ENCODE measurements around the gene NOMO2.
"Not testable (repeated sequence)": the region's sequence is repeated elsewhere in the genome, so short reads cannot be mapped to it uniquely, and the experiment has no call there.

Gene NOMO2

GRCh38 chr16:18573887-18574286 lies 12.0 kb upstream of the NOMO2 start:
- DNase-seq, result not testable (repeated sequence)

DNA sequence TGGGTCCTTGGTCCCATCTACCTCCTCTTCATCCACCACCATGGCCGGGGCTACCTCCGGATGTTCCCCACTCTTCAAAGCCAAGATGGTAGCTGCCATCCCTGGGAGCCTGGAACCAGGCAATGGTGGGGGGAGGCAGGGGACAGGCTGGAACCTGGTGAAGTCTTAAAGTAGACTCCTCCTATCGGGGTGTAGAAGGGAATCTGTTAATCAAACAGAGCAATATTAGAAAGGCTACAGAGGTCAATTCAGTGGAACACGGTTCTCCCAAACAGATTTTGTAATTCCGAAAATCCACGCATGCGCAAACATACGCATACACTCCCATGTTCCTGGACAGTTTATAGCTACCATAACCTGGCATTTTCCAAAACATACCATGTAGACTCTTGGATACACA lies 11.1 kb upstream of the NOMO2 start:
- not testable (repeated sequence) for DNase-seq

GRCh38 chr16:18571307-18571850 lies 9.5 kb upstream of the NOMO2 start:
- DNase-seq, result not testable (repeated sequence)

GRCh38 chr16:18570529-18571306 lies 8.8 kb upstream of the NOMO2 start:
- not testable (repeated sequence) for DNase-seq

DNA sequence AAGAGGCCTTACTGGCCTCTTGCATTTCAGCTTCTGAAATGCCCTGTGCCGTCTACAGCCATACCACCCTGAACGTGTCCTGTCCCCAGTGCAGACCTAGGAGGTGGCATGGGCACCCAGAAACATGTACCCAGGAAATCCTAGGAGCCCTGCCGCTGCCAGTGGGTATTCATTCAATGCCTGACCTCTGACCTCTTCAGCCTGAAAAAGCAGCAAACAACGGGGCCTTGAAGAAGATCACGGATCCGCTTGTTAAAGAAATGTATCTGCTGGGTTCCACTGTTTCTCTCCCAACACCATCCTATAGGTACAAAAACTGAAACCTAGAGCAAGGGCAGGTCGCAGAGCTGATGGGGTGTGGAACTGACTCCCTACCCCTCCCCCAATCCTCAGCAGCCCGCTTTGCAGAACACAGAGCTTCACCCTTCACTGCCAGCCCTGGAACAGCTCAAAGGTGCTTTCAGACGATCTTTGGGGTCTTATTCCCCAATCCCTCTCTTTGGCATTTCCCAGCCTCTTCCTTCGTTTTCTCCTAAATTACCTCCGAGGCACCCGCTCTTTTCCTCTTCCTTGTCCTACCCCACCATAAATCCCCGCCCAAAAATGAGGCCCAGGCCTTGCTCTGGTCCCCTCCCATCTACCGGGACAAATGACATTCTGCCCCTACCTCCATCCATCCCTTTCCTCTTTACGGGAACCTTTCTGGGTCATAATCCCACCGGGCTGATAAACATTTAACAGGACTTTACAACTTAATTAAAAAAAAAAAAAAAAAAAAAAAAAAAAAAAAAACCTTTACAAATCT lies 1.3 kb downstream of the NOMO2 start:
- not testable (repeated sequence) for DNase-seq

DNA sequence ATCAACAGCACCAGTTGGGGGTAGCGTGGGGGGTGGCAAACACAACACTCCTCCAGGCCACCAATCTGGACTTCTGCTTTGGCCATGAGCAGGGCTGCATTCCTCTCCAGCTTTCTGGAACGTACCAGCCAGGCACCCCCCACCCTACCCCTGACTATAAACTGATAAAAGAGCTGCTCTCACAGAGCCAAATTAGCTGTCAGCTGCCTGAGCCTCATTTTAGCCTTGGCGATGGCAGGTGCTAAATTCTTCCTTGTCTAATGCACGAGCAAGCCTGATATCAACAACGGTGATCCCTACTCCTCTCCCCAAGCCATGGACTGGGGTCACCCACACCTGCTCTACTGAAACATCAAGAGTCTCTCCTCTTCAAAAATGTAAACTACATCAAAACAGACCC lies 8.2 kb downstream of the NOMO2 start:
- DNase-seq, result not testable (repeated sequence)

DNA sequence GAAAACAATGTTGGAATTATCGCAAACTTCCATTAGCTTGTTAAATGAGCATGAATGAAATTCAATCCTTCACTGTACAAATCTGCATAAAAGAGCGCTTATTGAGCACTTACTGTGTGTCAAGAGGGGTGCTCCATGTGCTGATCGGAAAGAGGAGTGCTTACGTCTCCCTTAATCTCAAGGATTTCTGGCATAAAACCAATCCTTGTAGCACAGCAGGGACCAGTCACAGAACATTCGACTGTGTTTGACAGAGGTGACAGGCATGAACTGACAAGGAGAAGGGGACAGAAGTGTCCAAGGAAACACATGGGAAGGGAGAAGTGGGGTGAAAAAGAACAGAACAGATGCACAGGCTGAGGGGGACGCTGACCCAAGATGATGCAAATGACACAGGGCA lies 14.5 kb downstream of the NOMO2 start:
- not testable (repeated sequence) for DNase-seq

- not testable (repeated sequence) for DNase-seq
These were observed 15.0 kb downstream of the NOMO2 start for GRCh38 chr16:18546853-18547252.

DNA sequence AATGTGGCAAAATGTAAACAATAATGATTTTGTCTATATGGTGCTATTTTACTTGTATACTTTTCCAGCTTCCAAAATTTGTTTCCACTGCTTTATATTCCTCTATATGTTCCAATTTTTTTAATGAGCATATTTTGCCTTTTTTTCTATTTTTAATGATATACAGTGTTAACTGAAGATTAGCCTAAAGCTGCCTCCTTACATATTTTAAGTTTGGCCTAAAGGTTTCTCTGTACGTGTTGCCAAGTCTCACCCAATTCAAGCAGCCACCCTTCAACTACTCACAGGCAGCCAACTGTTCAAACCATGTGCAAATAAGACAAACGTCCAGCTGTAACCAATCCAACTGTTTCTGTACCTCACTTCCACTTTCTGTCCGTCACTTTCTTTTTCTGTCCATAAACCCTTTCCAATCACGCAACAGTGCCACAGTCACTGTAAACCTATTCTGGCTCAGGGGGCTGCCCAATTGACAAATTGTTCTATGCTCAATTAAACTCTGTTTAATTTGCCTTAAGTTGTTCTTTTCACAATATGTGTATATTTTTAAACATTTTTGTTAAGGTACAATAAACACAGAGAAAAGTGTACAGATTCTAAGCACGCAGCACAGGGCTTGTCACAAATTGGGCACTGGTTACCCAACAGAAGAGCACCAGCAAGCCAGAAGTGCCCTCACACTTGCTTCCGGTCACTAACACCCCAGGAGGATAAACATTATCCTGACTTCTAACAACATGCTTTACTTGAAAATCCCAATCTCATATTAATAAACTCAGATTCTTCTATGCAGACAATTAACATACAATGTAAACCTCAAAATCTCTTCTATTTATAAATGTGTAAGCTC lies 17.4 kb downstream of the NOMO2 start:
- not testable (repeated sequence) for DNase-seq

GRCh38 chr16:18541912-18542311 lies 20.0 kb downstream of the NOMO2 start:
- DNase-seq, result not testable (repeated sequence)

- not testable (repeated sequence) for DNase-seq
These were observed 24.9 kb downstream of the NOMO2 start for GRCh38 chr16:18537004-18537403.

DNA sequence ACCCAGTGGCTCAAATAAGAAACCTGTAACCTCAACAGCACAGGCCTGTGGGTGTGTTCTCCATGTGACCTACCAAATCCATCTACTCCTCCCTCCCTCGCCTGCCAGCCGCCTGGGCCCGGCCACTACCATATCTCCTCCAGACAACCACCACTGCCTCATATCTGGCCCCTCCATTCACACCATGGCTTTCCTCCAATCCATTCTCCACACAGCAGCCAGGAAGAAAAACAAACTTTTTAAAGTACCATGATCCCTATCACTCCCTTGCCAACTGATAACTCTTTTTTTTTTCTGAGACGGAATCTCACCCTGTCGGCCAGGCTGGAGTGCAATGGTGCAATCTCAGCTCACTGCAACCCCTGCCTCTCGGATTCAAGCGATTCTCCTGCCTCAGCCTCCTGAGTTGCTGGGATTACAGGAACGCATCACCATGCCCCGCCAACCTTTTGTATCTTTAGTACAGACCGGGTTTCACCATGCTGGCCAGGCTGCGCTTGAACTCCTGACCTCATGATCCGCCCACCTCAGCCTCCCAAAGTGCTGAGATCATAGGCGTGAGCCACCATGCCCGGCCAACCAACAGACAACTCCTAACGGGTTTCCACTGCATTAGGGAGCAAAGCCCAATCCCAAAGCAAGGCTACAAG lies 26.3 kb downstream of the NOMO2 start:
- DNase-seq, result not testable (repeated sequence)

DNA sequence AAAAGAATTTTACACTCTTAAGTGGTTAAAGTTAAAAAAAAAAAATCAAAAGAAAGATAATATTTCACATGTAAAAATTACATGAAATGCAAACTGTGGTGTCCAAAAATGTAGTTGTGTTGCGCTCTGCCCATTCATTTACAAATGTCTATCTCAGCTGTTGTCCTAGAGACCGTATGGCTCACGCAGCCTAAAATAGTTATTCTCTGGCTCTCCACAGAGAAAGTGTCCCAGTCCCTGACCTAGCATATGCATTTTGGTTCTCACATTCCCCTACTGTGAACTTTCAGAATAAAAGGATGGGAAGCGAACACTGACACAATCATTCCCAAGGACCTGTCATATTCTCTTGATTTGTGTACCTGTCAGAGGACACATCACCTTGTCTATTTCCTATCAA lies 27.6 kb downstream of the NOMO2 start:
- DNase-seq, result not testable (repeated sequence)

- not testable (repeated sequence) for DNase-seq
These were observed 30.6 kb downstream of the NOMO2 start for GRCh38 chr16:18531323-18531722.

DNA sequence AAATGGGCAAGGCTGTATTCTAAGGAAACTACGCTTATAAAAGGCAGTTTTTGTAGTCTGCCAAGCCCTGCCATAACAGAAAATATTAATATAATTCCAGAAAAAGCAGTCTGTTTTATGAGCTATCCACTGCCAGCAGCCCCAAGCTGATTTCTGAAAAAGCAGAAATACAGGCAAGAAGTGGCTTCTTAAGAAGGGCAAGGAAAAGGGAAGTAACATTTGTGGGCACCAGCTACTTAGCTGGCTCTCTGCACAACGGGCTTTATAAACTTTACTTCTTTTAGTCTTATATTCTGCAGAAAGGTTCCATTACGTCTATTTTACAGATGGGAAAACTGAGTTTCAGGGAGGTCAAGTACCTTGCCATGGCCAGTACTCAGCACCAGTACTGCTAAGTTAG lies 31.6 kb downstream of the NOMO2 start:
- not testable (repeated sequence) for DNase-seq

DNA sequence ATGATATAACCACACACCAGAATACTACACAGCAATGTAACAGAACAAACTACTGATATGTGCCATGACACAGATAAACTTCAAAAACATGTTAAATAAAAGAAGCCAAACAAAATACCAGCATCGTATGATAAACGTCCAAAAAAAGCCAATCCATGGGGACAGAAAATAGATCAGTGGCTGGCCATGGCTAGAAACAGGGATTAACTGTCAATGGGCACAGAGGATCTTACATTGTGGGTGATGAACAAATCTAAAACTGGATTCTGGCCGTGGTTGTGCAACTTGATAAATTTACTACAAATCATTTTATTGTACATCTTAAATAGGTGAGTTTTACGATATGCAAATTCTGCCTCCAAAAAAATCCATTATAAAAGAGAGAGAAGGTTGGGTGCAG lies 35.4 kb downstream of the NOMO2 start:
- not testable (repeated sequence) for DNase-seq

DNA sequence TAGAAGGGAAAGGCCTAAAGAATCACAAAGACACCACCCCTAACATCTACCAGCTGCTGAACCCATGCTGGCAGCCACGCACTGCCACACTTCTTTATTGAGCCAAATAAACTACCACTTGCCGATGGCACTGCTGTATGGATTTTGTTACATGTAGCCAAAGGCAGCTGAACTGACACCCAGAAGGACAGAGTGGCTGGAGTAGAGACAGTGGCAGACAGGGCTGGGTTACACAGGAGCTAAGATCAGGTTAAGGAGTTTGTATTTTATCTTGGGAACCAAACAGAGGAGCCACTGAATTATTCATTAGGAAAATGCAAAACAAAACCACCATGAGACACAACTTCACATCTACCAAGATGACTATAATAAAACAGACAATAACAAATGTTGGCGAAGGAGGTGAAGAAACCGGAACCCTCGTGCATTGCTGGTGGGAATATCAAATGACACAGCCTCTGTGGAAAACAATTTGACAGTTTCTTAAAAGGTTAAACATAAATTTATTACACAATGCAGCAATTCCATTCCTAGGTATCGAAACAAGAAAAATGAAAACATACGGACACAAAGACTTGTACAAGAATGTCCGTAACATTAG lies 35.9 kb downstream of the NOMO2 start:
- DNase-seq, result not testable (repeated sequence)

DNA sequence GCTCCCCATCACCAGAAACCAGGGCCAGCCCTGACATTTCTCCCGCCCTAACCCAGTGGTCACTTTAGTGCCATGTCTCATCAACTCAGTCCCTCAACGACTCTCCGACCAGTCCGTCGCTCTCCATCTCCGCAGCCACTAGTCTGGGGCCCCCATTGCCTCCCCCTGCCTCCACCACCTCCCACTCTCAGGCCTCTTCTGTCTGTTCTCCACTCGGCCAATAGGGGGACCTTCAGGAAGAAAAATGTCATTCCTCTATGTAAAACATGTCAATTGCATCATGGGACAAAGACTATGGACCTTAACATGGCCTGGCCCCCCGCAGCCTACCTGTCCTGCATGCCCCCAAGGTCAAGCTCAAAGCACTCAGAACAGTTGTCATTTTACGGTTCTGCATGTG lies 39.3 kb downstream of the NOMO2 start:
- not testable (repeated sequence) for DNase-seq

DNA sequence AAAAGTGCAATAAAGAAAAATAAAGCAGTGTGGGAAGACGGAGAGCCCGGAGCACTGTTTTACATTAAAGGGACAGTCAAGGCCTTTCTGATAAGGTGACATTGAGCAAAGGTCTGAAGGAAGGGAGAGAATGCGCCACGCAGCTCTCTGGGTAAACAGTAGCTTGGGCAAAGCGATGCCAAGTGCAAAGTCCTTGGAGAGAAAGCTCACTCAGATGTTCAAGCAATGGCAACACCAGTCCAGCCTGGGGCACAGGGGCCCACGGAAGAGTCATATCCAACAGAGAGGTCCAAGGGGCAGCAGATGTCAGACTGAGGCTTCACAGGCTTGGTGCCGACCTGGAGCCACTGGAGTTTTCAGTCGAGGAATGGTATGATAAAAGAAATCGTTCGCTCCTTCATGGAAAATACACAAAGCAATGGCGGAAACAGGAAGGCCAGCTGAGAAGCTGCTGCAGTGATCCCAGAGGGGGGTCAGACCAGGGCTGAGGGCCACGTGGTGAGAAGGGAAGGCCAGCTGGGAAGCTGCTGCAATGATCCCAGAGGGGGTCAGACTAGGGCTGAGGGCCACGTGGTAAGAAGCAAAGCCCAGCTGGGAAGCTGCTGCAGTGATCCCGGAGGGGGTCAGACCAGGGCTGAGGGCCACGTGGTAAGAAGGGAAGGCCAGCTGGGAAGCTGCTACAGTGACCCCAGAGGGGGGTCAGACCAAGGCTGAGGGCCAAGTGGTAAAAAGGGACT lies 40.3 kb downstream of the NOMO2 start:
- not testable (repeated sequence) for DNase-seq

- not testable (repeated sequence) for DNase-seq
These were observed 43.2 kb downstream of the NOMO2 start for GRCh38 chr16:18518536-18519283.
